ENCODE data around the gene MEIS2.

MEIS2 gene

GRCh38 chr15:37112171-37112570, 11.8 kb upstream of the MEIS2 start:
- no peak for DNase-seq

- DNase-seq, result no peak
Measured at GRCh38 chr15:37111427-37111717, 11.0 kb upstream of the MEIS2 start.

GRCh38 chr15:37109872-37110572, 9.7 kb upstream of the MEIS2 start:
- no peak for DNase-seq

- no peak for DNase-seq
Measured at GRCh38 chr15:37109168-37109871, 9.0 kb upstream of the MEIS2 start.

- no peak for DNase-seq
Measured at GRCh38 chr15:37108381-37109167, 8.2 kb upstream of the MEIS2 start.

GRCh38 chr15:37107744-37108380, 7.5 kb upstream of the MEIS2 start:
- DNase-seq, result no peak

GRCh38 chr15:37107071-37107743, 6.9 kb upstream of the MEIS2 start:
- no peak for DNase-seq

GRCh38 chr15:37106490-37107001, 6.2 kb upstream of the MEIS2 start:
- no peak for DNase-seq

- no peak for DNase-seq
Measured at GRCh38 chr15:37105889-37106288, 5.5 kb upstream of the MEIS2 start.

- no peak for DNase-seq
Measured at GRCh38 chr15:37105029-37105428, 4.7 kb upstream of the MEIS2 start.

GRCh38 chr15:37104424-37104981, 4.2 kb upstream of the MEIS2 start:
- DNase-seq, result no peak

- no peak for DNase-seq
Measured at GRCh38 chr15:37103475-37104423, 3.4 kb upstream of the MEIS2 start.

GRCh38 chr15:37103163-37103435, 2.8 kb upstream of the MEIS2 start:
- no peak for DNase-seq

- no peak for DNase-seq
Measured at GRCh38 chr15:37102305-37103162, 2.2 kb upstream of the MEIS2 start.

GRCh38 chr15:37101980-37102304, 1.6 kb upstream of the MEIS2 start:
- no peak for DNase-seq

- DNase-seq, result no peak
Measured at GRCh38 chr15:37100966-37101215, 542 bp upstream of the MEIS2 start.

GRCh38 chr15:37099319-37100108, 835 bp downstream of the MEIS2 start:
- no peak for DNase-seq

GRCh38 chr15:37098468-37099318, 1.7 kb downstream of the MEIS2 start:
- no peak for DNase-seq
